ENCODE measurements around the gene UBE2D2.

UBE2D2 gene

GRCh38 chr5:139633295-139634027 lies 72.3 kb downstream of the UBE2D2 start:
- no peak overlapping the region for H3K27ac ChIP-seq
- TF ChIP-seq CTCF (conservative IDR thresholded peaks at IDR 0.05): peak; percentile 97
- TF ChIP-seq ZFX (IDR thresholded peaks at IDR 0.05): no peak

- H3K27ac ChIP-seq: no peak overlapping the region
These were observed 72.8 kb downstream of the UBE2D2 start for GRCh38 chr5:139634028-139634325.

GRCh38 chr5:139634541-139634940 lies 73.4 kb downstream of the UBE2D2 start:
- TF ChIP-seq CTCF (conservative IDR thresholded peaks at IDR 0.05) (no peak), ZFX (IDR thresholded peaks at IDR 0.05) (no peak)
- H3K27ac ChIP-seq: no peak overlapping the region

More at GRCh38 chr5:139634028-139634325, 72.8 kb downstream of the UBE2D2 start:
- TF ChIP-seq ZFX (IDR thresholded peaks at IDR 0.05) (no peak), CTCF (conservative IDR thresholded peaks at IDR 0.05) (no peak)

- no peak for TF ChIP-seq ZFX (IDR thresholded peaks at IDR 0.05)
- TF ChIP-seq CTCF (conservative IDR thresholded peaks at IDR 0.05): no peak
- no peak overlapping the region for H3K27ac ChIP-seq
These were observed 74.1 kb downstream of the UBE2D2 start for GRCh38 chr5:139635191-139635590.

- H3K27ac ChIP-seq: no peak overlapping the region
These were observed 74.6 kb downstream of the UBE2D2 start for GRCh38 chr5:139635606-139636206.

GRCh38 chr5:139636207-139636792 lies 75.2 kb downstream of the UBE2D2 start:
- TF ChIP-seq CTCF (conservative IDR thresholded peaks at IDR 0.05) (no peak), ZFX (IDR thresholded peaks at IDR 0.05) (no peak)
- H3K27ac ChIP-seq: no peak overlapping the region

More at GRCh38 chr5:139635606-139636206, 74.6 kb downstream of the UBE2D2 start:
- TF ChIP-seq ZFX (IDR thresholded peaks at IDR 0.05): no peak
- no peak; the same call in 1 of the 2 replicates for TF ChIP-seq CTCF (conservative IDR thresholded peaks at IDR 0.05)

- TF ChIP-seq ZFX (IDR thresholded peaks at IDR 0.05) (no peak), CTCF (conservative IDR thresholded peaks at IDR 0.05) (no peak)
- H3K27ac ChIP-seq: peak overlapping the region; percentile 60
These were observed 75.9 kb downstream of the UBE2D2 start for GRCh38 chr5:139636975-139637408.

Measured in C4-2B (cell line).